GM12875 (cell line): ENCODE results near the gene ABCA3.

ENCODE experiments used
- H3K4me3 ChIP-seq: one replicate; pipeline ENCODE4 v1.5.1; 2011; ENCODE audit warnings: low read depth, low read length, control low read depth
- TF ChIP-seq, protein P1 (sequence below): IDR thresholded peaks from 2 replicates; pipeline ENCODE4 v1.5.1; 2011; ENCODE audit warnings: low read depth, mild to moderate bottlenecking, control low read depth, inconsistent platforms, low read length, moderate library complexity, borderline replicate concordance; ENCODE audit not compliant: insufficient read depth

Gene ABCA3

DNA sequence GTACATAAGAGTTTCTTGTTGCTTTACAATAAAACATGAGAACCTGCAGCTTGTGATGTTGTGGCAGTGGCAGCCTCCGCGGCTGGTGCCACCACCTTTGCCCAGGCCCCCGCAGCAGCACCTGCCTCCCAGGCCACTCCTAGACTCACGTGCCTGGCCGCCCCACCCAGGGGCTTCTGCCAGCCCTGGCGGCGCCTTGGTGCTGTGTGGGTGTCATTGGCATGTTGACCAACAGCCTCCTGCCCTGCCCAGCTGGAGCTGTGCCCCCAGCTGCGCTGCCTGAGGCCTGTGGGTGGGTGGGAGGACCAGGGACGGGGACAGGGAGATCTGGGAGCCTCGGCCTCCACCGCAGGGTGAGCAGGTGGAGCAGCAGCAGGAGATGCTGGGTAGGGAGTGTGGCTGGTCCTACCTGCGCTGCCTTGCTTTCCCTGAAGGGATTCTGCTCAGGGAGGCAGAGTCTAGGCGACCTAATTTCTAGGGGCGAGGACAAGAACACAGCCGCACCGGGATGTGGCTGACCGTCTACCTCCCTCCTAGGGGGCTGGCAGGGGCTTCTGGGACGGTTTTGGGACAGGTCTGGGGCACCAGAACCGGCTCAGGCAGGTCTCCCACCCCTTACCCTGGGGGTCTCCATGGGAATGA, 104.7 kb downstream of the ABCA3 start:
- TF ChIP-seq, protein P1, sequence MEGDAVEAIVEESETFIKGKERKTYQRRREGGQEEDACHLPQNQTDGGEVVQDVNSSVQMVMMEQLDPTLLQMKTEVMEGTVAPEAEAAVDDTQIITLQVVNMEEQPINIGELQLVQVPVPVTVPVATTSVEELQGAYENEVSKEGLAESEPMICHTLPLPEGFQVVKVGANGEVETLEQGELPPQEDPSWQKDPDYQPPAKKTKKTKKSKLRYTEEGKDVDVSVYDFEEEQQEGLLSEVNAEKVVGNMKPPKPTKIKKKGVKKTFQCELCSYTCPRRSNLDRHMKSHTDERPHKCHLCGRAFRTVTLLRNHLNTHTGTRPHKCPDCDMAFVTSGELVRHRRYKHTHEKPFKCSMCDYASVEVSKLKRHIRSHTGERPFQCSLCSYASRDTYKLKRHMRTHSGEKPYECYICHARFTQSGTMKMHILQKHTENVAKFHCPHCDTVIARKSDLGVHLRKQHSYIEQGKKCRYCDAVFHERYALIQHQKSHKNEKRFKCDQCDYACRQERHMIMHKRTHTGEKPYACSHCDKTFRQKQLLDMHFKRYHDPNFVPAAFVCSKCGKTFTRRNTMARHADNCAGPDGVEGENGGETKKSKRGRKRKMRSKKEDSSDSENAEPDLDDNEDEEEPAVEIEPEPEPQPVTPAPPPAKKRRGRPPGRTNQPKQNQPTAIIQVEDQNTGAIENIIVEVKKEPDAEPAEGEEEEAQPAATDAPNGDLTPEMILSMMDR: no peak
- no peak overlapping the region for H3K4me3 ChIP-seq

DNA sequence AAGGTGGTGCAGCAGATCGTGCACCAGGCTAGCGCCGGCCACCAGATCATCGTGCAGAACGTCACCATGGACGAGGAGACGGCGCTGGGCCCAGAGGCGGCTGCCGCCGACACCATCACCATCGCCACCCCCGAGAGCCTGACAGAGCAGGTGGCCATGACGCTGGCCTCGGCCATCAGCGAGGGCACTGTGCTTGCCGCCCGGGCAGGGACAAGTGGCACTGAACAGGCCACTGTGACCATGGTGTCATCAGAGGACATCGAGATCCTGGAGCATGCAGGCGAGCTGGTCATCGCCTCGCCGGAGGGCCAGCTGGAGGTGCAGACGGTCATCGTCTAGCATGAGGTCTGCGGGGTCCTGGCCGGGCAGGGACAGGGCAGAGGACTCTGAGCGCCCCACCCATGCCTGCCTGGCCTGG, 105.3 kb downstream of the ABCA3 start:
- no peak overlapping the region for H3K4me3 ChIP-seq
- TF ChIP-seq, protein P1: no peak

DNA sequence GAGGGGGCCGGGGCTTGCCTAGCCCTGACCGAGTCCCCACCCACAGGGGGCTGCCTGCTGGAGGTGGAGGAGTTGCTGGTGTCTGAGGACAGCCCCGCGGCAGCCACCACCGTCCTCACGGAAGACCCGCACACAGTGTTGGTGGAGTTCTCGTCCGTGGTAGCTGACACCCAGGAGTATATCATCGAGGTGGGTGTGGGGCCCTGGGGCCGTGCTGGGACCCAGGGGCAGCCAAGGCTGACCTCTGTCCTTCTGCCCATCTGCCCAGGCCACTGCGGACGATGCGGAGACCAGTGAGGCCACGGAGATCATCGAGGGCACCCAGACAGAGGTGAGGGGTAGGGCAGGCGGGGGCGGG, 105.7 kb downstream of the ABCA3 start:
- H3K4me3 ChIP-seq: no peak overlapping the region
- TF ChIP-seq, protein P1: no peak

DNA sequence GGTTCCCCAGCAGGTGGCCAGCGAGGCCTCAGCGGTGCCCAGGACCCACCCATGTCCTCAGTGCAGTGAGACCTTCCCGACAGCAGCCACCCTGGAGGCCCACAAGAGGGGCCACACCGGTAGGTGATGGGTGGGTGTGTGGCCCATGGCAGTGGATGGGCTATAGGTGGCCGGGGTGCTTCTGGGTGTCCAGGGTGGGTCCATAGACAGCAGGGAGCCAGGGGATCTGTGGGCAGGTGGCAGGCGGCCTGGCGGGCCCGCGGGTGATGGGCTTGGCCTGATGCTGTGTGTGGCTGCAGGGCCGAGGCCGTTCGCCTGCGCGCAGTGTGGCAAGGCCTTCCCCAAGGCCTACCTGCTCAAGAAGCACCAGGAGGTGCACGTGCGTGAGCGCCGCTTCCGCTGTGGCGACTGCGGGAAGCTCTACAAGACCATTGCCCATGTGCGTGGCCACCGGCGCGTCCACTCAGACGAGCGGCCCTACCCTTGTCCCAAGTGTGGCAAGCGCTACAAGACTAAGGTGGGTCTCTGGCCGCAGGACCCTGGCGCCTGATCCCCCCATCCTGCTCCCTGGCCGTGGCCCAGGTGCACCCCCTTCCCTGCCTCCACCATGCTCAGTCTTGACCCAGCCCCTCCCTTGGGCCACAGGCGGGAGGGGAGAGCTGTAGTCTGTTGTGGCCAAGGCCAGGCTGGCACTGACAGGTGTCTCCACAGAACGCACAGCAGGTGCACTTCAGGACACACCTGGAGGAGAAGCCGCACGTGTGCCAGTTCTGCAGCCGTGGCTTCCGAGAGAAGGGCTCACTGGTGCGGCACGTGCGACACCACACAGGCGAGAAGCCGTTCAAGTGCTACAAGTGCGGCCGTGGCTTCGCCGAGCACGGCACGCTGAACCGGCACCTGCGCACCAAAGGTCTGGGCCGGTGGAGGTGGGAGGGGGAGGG, 106.4 kb downstream of the ABCA3 start:
- H3K4me3 ChIP-seq: no peak overlapping the region
- TF ChIP-seq, protein P1: no peak

DNA sequence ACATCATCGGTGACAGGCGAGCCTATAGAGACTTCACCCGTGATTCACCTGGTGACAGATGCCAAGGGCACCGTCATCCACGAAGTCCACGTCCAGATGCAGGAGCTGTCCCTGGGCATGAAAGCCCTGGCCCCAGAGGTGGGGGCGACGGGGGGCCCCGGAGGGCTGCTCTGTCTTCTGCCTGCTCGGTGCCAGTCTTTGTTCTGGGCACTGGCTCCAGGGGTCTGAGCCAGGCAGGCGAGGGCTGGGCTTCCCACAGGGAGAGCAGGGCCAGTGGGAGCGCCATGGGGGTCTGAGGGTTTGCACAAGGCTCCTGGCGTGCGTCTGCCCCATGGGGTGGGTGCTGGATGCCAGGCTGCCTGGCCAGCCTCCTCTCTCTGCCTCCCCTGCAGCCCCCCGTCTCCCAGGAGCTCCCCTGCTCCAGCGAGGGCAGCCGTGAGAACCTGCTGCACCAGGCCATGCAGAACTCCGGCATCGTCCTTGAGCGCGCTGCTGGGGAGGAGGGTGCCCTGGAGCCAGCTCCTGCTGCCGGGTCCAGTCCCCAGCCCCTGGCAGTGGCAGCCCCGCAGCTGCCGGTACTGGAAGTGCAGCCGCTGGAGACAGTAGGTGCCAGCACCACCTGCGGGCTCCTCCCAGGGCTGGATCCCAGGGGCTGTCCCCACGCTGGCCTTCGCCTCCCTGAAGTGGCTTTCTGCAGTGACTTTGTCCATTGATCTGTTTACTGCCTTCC, 107.3 kb downstream of the ABCA3 start:
- TF ChIP-seq, protein P1: no peak
- no peak overlapping the region for H3K4me3 ChIP-seq

DNA sequence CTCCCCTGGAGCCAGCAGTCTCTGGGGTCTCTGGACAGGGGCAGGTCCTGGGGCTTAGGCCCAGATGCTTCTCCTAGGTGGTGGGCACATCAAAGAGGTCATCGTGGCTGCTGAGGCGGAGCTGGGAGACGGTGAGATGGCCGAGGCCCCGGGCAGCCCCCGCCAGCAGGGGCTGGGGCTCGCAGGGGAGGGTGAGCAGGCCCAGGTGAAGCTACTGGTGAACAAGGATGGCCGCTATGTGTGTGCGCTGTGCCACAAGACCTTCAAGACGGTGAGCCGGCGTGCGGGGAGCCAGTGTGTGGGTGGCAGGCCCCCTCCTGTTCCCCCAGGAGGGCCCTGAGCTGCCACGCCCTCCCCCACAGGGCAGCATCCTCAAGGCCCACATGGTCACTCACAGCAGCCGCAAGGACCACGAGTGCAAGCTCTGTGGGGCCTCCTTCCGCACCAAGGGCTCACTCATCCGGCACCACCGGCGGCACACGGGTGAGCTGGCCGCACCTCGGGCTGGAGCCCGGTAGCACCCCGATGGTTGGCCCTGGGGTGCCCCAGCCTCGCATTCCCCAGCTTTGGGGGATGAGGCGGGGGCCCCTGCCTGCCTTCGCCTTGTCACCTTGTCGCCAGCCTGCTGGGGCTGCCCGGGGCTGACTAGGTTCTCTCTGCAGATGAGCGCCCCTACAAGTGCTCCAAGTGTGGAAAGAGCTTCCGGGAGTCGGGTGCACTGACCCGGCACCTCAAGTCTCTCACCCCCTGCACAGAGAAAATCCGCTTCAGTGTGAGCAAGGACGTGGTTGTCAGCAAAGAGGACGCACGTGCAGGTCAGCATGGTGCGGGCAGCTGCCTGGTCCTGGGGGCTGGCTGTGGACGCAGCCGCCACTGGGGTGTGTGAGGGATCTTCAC, 108.2 kb downstream of the ABCA3 start:
- TF ChIP-seq, protein P1: no peak
- H3K4me3 ChIP-seq: no peak overlapping the region
